GM19193 (cell line): Measurements from ENCODE around the gene COPZ1.

Source experiments
- POLR2A ChIP-seq: IDR thresholded peaks from 4 replicates; pipeline ENCODE4 v1.6.1; 2011; ENCODE audit not compliant: insufficient read depth, insufficient read length; ENCODE audit errors: extremely low read depth

The COPZ1 gene

DNA sequence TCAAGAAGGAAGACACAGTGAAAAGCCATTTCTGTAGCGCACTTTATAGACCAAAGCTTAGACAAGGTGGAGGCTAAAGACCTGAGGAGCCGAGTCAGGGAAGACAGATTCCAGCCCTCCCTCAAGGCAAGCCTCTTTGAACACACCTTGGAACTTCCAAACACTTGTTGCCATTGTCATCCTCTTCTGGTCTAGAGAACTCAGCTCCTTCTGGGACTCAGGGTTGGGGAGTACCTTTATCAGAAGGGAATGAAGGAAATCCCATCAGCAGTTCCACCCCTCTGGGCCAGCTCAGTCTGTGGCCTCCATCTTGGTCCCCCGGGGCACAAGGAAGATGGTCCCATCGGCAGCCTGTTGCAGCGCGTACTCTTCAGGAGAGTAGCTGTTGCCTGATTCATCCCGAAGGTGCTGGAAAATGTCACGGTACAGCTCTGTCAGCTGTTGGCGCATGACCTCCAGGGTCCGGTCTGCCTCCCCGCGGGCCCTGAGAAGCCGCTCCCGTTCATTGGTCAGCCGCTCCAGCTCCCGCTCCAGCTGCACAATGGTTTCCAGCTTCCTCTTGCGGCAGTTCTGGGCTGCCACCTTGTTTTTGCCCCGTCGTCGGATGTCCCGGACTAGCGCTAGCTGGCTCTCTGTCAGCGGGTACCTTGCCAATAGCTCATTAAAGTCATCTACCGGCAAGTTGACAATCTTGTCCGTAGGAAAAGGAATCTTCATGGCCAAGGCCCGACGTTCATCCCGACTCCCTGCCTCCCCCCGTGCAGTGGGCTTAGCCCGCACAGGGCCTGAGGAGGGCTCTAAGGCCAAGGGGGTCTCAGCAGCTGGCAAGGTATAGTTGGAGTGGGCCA is 32.6 kb upstream of the COPZ1 start:
- no peak for TF ChIP-seq POLR2A

DNA sequence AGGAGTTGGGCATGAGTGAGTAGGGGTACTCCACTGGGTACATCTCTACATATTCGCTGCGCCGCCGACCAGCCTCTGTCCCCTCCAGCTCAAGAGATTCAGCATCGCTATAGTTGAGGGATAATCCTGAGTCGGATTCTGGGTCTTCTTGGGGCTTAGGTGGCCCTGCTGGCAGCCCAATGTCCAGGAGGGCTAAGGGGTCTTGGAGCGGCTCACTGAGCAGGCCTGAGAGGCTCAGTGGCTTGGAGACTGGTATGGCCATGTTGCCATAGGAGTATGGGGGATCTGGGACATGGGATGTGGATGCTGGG is 32.0 kb upstream of the COPZ1 start:
- no peak for TF ChIP-seq POLR2A

DNA sequence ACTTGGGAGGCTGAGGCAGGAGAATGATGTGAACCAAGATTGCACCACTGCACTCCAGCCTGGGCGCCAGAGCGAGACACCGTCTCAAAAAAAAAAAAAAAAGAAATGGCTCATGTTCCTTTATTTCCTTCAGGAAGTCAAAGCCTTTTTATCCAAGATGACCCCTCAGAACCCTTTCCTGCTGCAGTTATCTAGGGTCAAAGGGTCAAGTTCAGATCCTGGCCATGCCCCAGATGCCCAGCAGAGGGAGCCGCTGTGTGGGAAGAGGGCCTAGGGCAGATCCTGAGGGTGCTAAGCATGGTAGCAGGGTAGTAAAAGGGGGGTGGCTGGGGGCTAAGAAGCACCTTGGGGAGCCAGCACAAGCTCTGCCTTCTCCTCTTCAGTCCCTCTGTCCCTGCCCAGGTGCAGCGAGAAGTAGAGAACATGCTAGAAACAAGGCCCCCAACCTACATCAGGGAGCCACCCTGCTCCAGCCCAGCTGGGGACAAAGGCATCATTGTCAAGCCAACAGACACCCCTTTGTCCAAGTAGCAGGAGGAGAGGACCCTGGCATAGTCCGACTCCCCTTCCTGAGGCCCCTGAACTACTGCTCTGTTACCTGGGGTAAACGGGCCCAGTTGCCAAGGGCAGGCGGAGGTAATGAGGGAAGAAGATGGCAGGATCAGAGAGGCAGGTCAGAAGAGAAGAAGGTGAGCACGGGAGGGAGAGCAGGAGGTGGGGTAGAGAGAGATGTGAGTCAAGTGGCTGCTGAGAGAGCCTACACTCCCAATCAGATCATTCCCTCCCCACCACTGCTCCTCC is 30.6 kb upstream of the COPZ1 start:
- no peak for TF ChIP-seq POLR2A

DNA sequence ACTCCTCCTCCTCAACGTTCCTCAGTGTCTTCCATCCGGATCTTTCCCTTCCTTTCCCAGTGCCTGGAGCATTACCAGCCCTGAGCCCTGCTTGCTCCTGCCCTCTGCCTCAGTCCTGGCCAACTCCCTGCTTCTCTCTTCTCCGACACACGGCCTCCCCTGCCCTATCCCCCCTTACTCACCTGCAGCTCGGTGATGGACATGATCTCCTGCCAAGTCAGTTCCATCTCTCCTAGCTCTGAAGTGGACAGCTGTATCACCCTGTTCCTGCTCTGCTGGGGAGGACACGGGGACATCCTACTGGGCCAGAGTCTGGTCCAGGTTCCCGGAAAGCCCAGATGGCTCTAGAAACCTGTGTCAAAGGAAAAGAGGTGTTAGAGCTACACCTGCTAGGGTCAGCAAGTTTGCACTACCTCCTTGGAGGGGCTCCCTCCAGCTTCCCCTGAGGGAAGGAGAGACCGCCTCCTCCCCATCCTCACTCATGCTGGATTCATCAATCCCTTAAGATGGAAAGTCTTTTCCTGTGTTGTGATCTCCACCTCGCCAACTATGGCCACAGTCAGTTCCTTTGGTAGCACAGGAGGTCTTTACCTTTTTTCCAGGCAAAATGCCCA is 29.9 kb upstream of the COPZ1 start:
- TF ChIP-seq POLR2A: no peak

DNA sequence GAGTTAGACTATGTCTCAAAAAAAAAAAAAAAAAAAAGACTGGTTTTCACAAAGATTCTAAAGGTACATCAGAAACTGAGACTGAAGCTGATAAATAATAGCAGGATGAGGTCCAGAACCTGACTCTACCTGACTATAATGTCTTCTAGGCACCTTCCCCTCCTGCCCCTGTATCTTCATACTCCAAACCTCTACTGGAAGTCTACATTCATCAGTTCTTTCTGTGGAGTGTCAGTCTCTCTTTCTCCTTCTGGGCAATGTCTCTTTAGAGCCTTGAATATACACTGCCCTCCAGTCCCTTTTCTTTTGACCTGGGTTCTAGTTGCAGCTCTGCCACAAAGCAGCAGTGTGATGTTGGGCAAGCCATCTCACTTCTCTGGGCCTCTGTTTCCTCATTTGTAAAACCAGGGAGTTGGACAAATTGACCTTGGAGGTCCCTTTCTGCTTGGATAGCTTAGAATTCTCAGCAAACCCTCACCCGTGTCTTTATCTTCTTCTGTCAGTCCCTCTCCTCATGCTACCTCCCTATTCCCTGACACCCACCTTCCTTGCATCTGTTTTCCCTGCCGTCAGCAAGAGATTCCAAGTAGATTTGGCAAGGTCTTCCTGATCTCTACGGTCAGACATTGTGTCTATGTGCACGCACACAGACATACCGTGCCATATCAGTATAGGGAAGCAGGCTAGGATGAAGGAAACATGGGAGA is 28.4 kb upstream of the COPZ1 start:
- no peak for TF ChIP-seq POLR2A

DNA sequence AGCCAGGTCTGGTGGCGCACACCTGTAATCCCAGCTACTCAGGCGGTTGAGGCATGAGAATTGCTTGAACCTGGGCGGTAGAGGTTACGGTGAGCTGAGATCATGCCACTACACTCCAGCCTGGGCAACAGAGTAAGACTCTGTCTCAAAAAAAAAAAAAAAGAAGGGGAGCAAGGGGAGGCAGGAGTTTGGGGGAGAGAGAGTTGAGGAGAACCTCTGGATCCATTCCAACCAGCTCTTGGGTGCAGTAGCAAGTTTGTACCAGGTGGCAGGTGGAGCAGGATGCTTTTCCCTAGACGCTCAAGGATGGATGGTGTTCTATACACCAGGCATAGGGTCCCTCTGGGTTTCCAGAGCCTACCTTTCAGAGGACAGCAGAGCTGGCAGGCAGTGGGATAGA is 26.0 kb upstream of the COPZ1 start:
- TF ChIP-seq POLR2A: no peak

DNA sequence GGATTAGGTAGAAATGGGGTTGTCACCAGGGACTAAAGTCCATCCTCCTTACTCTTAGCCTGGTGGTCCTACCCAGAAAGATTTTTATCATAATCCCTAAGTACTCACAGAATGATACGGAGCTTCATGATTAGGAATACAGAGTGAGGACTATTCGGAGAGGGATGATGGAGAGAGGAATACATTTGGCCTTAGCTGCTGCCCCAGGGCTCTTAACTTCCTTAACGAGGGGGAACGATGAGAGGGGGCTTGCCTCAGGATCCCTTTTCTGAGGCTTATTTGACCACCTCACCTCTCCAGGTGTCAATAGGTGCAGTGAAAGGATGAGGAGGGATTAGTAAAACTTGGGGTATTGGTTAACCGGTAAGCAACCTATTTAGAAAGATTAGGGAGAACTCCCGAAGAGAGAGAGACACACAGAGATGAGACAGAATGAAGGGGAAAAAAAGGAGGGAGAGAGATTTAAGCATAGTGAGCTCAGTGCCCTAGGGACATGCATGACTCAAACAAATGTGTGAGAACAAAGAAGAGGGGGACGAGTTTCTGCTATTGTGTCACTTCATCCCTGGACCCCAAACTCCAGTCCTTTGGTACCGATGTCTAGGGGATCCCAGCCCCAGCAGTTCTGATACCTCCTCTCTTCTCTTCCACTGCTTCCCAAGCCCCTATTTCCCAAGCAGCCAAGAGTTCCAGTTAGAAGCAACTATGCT is 25.3 kb upstream of the COPZ1 start:
- TF ChIP-seq POLR2A: no peak

DNA sequence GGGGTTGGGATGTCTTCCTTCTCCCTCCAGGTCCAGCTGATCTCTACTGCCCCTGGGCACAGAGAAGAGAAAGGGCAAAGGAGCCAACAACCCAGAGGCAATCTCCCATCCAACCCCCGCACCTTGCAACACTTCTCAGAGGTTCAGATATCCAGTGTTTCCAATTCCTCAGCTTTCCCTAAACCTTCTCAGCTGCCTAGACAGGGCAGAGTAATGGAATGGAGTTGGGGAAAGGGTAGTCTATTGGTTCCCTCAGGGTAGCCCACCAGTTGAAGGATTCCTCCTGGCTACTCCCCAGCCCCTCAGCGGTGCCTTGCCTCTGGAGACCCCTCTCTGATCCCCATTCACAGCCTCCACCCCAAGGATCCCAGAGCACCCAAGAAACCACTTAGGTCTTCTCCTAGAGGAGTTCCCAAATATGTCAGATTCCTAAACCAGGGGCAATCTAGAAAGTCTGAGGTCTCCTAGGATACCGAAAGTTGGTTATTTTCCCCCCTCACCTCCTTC is 24.7 kb upstream of the COPZ1 start:
- no peak for TF ChIP-seq POLR2A

DNA sequence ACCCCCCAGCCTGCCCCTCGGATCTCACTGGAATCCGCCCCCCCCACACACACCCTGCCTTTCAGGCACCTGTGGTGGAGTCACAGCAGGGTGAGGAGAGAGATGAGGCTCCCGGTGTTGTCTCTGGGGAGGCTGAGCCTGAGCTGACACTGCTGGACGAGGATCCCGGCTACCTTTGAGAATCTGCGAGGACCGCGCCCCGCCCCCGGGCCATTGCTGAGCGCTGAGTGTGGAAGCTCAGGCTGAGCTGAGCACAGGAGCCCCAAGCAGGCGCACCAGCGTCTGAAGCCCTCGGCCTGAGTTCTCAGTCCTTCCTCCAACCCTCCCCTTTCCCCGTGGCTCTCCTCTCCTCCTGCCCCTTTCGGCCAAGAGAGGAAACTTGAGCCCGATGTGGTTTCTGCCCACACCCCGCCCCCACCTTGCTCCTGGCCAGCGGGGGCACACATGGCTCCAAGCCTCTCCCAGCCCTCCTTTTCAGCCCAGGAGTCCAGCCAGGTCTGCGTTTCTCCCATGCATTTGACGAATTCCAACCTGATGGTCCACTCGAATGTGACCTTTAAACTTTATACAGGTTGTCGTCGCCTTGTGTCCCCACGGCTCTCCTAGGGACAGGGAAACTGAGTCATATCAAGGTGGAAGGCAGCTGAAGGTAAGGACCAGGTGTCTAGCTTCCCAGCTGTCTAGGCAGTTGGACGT is 24.1 kb upstream of the COPZ1 start, which contains the start of gene NFE2:
TSS of gene NFE2 (minus strand) at position 284 of the 696 bp plus-strand sequence. CDS start 5,767 bp downstream, outside the sequence.
- no peak for TF ChIP-seq POLR2A

DNA sequence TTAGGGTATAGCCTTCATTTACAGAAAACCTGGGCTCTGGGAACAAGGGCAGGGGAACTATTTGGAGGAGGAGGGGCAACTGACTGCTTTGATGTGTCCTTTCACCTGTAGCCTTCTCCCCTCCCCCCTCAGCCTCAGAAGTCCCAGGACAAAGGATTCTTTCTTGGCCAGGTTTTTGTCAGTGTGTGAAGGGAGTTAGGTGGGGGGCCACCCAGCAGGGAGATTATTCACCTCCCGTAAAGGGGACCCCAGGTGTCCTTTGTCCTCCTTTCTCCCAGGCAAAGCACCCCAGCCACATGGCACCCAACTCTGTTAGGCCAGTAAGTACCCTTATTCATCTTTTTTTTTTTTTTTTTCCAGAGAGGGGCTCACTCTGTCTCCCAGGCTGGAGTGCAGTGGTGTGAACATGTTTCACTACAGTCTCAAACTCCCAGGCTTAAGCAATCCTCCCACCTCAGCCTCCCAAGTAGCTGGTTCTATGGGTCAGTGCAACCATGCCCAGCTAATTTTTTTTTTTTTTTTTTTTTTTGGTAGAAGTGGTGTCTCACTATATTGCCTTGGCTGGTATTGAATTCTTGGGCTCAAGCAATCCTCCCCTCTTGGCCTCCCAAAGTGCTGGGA is 23.4 kb upstream of the COPZ1 start:
- no peak for TF ChIP-seq POLR2A

DNA sequence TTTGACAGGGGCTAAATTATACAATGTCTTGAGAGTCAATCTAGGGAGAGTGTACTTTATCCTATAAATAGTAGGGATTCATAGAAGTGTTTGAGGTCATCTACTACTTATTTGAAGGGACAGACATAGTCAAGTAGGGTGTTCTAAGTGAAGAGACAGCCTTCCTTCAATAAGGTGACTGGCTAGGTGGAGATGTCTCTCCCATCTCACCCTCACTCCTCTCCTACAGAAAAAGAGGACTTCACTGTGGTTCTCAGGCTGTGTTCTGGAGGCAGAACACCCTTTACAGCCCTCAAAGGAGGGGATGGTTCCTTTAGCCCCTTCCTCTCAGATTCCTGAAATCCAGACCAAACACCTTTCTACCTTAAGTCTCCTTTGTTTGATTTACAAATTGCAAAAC is 21.3 kb upstream of the COPZ1 start:
- no peak for TF ChIP-seq POLR2A

DNA sequence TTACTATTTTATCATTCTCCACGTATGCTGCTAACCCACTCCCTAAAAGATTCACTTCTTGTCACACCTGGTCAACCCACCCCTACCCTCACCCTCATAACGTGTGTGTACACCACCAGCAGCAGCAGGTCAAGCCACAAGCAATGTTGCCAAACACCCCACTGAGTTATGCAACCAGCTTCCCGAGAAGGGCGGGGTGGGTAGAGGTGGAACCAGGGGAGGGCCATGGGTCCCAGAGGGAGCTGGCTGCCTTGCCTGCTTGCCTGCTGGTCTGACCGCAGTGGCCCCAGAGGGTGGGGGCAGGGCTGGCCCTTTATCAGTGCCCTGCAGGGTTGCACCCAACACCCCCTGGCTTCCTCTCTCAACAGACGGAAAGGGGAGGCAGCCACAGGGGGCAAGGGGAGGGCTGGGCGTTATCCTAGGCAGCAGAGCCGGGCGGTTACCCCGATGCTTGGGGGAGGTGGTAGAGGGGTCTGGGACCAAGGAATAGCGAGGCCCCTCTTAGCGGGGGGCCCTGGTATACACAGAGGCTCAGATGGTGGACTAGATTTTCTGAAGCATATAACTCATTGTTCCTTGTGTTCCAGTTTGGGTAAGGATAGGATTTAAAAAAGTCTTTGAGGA is 20.6 kb upstream of the COPZ1 start:
- no peak for TF ChIP-seq POLR2A
